Memory B cell (primary cell): ENCODE data around the gene RSBN1L.

ENCODE experiments used
- ATAC-seq: fragments of 150-1000 bp; cut with Tn5 transposase; 2 replicates; pipeline ENCODE4 v1.10.0; 2021; ENCODE audit warnings: low read depth, mild to moderate bottlenecking, moderate library complexity
- DNase-seq, 2 donors: peaks; one replicate each; pipeline ENCODE4 v3.0.0; 2022; ENCODE audit warnings: low spot score in 2 of 2
- H3K27ac Mint-ChIP-seq: one replicate; pipeline ENCODE4 v1.8.0; 2022; ENCODE audit warnings: mild to moderate bottlenecking, moderate library complexity, mixed read lengths
- H3K27me3 Mint-ChIP-seq: one replicate; pipeline ENCODE4 v1.8.0; 2022; ENCODE audit warnings: mixed read lengths
- H3K36me3 Mint-ChIP-seq: one replicate; pipeline ENCODE4 v1.8.0; 2022; ENCODE audit warnings: mild to moderate bottlenecking, mixed read lengths
- H3K4me1 Mint-ChIP-seq: one replicate; pipeline ENCODE4 v1.8.0; 2022; ENCODE audit warnings: mixed read lengths
- H3K4me3 Mint-ChIP-seq: one replicate; pipeline ENCODE4 v1.8.0; 2022; ENCODE audit warnings: mild to moderate bottlenecking, moderate library complexity, mixed read lengths
- H3K9me3 Mint-ChIP-seq: one replicate; pipeline ENCODE4 v1.8.0; 2022; ENCODE audit warnings: mixed read lengths

RSBN1L gene

DNA sequence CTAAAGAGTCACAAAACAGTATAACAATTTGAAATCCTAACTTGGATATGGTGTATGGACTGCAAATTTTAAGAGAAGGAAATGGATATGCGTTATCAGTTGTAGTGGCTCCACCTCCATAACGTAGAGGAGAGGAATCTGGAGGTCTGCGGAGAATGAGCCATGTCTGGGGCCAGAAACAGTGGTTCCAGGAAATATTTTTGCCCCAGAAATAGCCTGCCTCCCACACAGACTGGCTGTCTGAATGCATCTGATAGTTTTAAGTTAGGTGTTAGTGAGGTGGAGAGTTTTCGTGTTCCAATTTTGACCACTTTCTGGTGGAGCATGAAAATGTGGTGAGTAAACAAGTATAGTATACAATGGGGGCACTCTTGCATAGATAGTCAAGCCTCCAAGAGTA lies 103.9 kb downstream of the RSBN1L start:
- peaks cover 48% of the 10 kb centered on the region for H3K4me1 Mint-ChIP-seq
- no peaks in the 10 kb centered on the region for H3K27me3 Mint-ChIP-seq
- peaks cover 2% of the 10 kb centered on the region for H3K9me3 Mint-ChIP-seq
- no peak for ATAC-seq
- peak overlapping the region; percentile 77 for H3K27ac Mint-ChIP-seq
- DNase-seq: no peak
- H3K4me3 Mint-ChIP-seq: peak overlapping the region; percentile 89
- H3K36me3 Mint-ChIP-seq: peaks cover 4% of the 10 kb centered on the region

DNA sequence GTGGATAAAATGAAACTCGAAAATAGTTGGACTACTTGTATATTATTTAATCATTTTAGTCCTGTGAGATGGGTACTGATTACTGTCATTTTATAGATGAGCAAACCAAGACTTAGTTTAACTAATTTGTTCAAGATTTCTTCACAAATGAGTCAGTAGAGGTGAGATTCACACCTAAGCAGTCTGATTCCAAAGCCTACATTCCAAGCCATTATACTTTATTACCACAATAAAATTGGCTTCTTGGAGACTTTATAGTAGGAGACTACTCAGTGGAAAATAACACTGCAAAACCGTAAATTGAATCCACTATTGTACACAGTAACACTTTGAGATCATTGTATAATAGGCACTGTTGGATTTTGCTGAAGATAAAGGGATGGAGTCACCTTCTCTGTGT lies 104.5 kb downstream of the RSBN1L start:
- Mint-ChIP-seq H3K4me3 (peak overlapping the region; percentile 89), H3K27ac (peak overlapping the region; percentile 77), H3K27me3 (no peaks in the 10 kb centered on the region), H3K36me3 (peaks cover 7% of the 10 kb centered on the region), H3K9me3 (peaks cover 2% of the 10 kb centered on the region), H3K4me1 (peaks cover 50% of the 10 kb centered on the region)
- DNase-seq (no peak), ATAC-seq (no peak)

- H3K36me3 Mint-ChIP-seq: peaks cover 19% of the 10 kb centered on the region
Measured at GRCh38 chr7:77802557-77803405, 106.5 kb downstream of the RSBN1L start.

DNA sequence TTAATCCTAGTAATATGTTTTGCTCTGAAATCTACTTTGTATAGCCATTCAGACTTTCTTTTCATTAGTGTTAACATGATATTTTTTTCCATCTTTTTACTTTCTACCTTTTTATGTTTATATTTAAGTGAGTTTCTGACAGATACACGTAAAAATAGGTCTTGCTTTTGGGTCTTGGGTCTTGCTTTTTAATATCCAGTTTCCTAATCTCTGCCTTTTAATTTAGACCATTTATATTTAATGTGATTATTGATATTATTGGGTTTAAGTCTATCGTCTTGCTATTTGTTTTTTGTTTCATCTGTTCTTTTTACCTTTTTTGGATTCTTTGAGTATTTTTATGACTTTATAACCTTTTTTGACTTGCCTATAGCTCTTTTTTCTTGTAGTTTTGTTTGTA lies 110.2 kb downstream of the RSBN1L start:
- Mint-ChIP-seq H3K36me3 (peaks cover 31% of the 10 kb centered on the region), H3K9me3 (peaks cover 14% of the 10 kb centered on the region), H3K4me3 (no peak overlapping the region), H3K27ac (no peak overlapping the region), H3K4me1 (peaks cover 35% of the 10 kb centered on the region), H3K27me3 (no peaks in the 10 kb centered on the region)
- DNase-seq: no peak
- no peak for ATAC-seq

More at GRCh38 chr7:77802557-77803405, 106.5 kb downstream of the RSBN1L start:
- peaks cover 37% of the 10 kb centered on the region for H3K4me1 Mint-ChIP-seq
- H3K4me3 Mint-ChIP-seq: peak overlapping the region; percentile 63
- peak overlapping the region; percentile 77 for H3K27ac Mint-ChIP-seq
- no peak for DNase-seq
- H3K9me3 Mint-ChIP-seq: peaks cover 11% of the 10 kb centered on the region
- ATAC-seq: no peak
- H3K27me3 Mint-ChIP-seq: no peaks in the 10 kb centered on the region

DNA sequence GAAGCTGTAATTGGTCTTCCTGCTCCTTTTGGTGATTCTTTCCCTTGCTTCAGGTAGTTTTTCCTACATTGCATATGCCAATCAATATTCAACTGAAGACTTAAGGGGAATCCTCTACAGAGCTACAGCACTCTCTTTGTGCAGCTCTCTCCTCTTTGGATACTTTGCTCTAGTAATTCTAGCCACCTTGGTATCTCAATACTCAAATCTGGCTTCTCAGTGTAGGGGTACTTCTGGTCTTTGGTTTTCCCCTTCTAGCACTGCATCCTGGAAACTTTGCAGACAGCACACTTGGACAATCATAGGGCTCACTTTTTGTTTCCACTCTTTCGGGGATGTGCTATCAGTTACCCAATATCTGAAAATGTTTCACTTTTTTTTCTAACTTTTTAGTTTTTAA lies 112.3 kb downstream of the RSBN1L start:
- DNase-seq (no peak), ATAC-seq (no peak)
- peaks cover 31% of the 10 kb centered on the region for H3K36me3 Mint-ChIP-seq
- H3K9me3 Mint-ChIP-seq: peaks cover 14% of the 10 kb centered on the region
- H3K27ac Mint-ChIP-seq: no peak overlapping the region
- no peaks in the 10 kb centered on the region for H3K27me3 Mint-ChIP-seq
- no peak overlapping the region for H3K4me3 Mint-ChIP-seq
- H3K4me1 Mint-ChIP-seq: peaks cover 35% of the 10 kb centered on the region

- H3K4me3 Mint-ChIP-seq: no peak overlapping the region
- H3K4me1 Mint-ChIP-seq: peaks cover 33% of the 10 kb centered on the region
- no peak for ATAC-seq
- no peak for DNase-seq
- H3K9me3 Mint-ChIP-seq: peaks cover 13% of the 10 kb centered on the region
- peaks cover 23% of the 10 kb centered on the region for H3K36me3 Mint-ChIP-seq
- H3K27ac Mint-ChIP-seq: no peak overlapping the region
- no peaks in the 10 kb centered on the region for H3K27me3 Mint-ChIP-seq
Measured at GRCh38 chr7:77811516-77812289, 115.4 kb downstream of the RSBN1L start.

GRCh38 chr7:77812290-77812685 lies 116.0 kb downstream of the RSBN1L start:
- peaks cover 36% of the 10 kb centered on the region for H3K4me1 Mint-ChIP-seq
- no peaks in the 10 kb centered on the region for H3K27me3 Mint-ChIP-seq
- no peak overlapping the region for H3K4me3 Mint-ChIP-seq
- no peak for ATAC-seq
- DNase-seq: no peak
- peak overlapping the region; percentile 57 for H3K27ac Mint-ChIP-seq
- H3K36me3 Mint-ChIP-seq: peaks cover 26% of the 10 kb centered on the region
- peaks cover 16% of the 10 kb centered on the region for H3K9me3 Mint-ChIP-seq

DNA sequence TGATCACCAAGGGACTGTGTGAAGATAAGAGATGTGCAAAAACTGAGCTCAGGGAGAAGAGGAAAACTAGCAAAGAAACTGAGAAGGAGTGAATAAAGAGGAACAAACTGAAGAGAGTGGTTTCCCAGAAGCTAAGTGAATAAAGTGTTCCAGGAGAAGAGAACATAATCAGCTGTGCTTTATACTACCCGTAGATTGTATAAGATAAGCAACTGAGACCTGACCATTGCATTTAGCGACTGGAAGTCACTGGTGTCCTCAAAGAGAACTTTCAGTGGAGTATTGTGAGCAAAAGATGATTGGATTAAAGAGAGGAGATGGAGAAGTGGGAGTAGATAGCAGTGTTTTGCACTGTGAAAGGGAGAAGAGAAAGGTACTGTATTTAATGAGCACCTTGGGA lies 116.9 kb downstream of the RSBN1L start:
- Mint-ChIP-seq H3K27ac (peak overlapping the region; percentile 57), H3K36me3 (peaks cover 26% of the 10 kb centered on the region), H3K27me3 (no peaks in the 10 kb centered on the region), H3K9me3 (peaks cover 12% of the 10 kb centered on the region), H3K4me3 (peak overlapping the region; percentile 8), H3K4me1 (peaks cover 36% of the 10 kb centered on the region)
- DNase-seq: no peak
- peak; percentile 27 for ATAC-seq

- peak overlapping the region; percentile 23 for H3K27ac Mint-ChIP-seq
- peaks cover 52% of the 10 kb centered on the region for H3K36me3 Mint-ChIP-seq
- H3K4me1 Mint-ChIP-seq: peaks cover 34% of the 10 kb centered on the region
- DNase-seq (no peak), ATAC-seq (no peak)
- H3K9me3 Mint-ChIP-seq: peaks cover 32% of the 10 kb centered on the region
- H3K4me3 Mint-ChIP-seq: no peak overlapping the region
- no peaks in the 10 kb centered on the region for H3K27me3 Mint-ChIP-seq
Measured at GRCh38 chr7:77819021-77819420, 122.8 kb downstream of the RSBN1L start.

- Mint-ChIP-seq H3K27me3 (no peaks in the 10 kb centered on the region), H3K4me3 (peak overlapping the region; percentile 24), H3K27ac (peak overlapping the region; percentile 87), H3K4me1 (peaks cover 35% of the 10 kb centered on the region), H3K36me3 (peaks cover 56% of the 10 kb centered on the region), H3K9me3 (peaks cover 36% of the 10 kb centered on the region)
- DNase-seq: no peak
- ATAC-seq: no peak
Measured at GRCh38 chr7:77820967-77821366, 124.7 kb downstream of the RSBN1L start.

GRCh38 chr7:77822269-77822668 lies 126.0 kb downstream of the RSBN1L start:
- peaks cover 36% of the 10 kb centered on the region for H3K4me1 Mint-ChIP-seq
- H3K27me3 Mint-ChIP-seq: no peaks in the 10 kb centered on the region
- H3K4me3 Mint-ChIP-seq: peak overlapping the region; percentile 49
- peaks cover 33% of the 10 kb centered on the region for H3K9me3 Mint-ChIP-seq
- no peak overlapping the region for H3K27ac Mint-ChIP-seq
- peaks cover 50% of the 10 kb centered on the region for H3K36me3 Mint-ChIP-seq
- ATAC-seq (no peak), DNase-seq (no peak)

DNA sequence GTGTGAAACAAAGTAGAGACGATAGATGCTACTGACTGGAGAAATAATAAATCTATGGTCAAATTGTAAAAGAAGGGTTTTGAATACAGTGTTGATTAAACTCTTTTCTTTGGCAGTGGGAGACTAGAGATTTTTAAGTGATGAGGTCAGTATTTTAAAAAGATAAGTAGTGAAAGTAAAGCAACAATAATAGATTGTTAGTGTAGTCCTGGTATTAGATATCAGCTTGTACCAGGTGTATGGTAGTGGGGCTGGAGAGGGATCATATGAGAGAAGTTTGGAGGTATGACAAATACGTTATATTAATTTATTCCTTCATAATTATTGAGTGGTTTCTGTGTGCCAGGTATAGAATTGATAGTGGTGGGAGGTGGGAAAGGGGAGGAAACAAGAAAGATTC lies 127.5 kb downstream of the RSBN1L start:
- Mint-ChIP-seq H3K9me3 (peaks cover 30% of the 10 kb centered on the region), H3K4me3 (peak overlapping the region; percentile 70), H3K4me1 (peaks cover 36% of the 10 kb centered on the region), H3K27me3 (no peaks in the 10 kb centered on the region), H3K36me3 (peaks cover 39% of the 10 kb centered on the region), H3K27ac (peak overlapping the region; percentile 90)
- ATAC-seq: peak; percentile 31
- DNase-seq: no peak

GRCh38 chr7:77824636-77825035 lies 128.4 kb downstream of the RSBN1L start:
- peaks cover 30% of the 10 kb centered on the region for H3K4me1 Mint-ChIP-seq
- no peak overlapping the region for H3K4me3 Mint-ChIP-seq
- H3K9me3 Mint-ChIP-seq: peaks cover 23% of the 10 kb centered on the region
- H3K27me3 Mint-ChIP-seq: no peaks in the 10 kb centered on the region
- H3K27ac Mint-ChIP-seq: peak overlapping the region; percentile 90
- DNase-seq (no peak), ATAC-seq (no peak)
- H3K36me3 Mint-ChIP-seq: peaks cover 32% of the 10 kb centered on the region

DNA sequence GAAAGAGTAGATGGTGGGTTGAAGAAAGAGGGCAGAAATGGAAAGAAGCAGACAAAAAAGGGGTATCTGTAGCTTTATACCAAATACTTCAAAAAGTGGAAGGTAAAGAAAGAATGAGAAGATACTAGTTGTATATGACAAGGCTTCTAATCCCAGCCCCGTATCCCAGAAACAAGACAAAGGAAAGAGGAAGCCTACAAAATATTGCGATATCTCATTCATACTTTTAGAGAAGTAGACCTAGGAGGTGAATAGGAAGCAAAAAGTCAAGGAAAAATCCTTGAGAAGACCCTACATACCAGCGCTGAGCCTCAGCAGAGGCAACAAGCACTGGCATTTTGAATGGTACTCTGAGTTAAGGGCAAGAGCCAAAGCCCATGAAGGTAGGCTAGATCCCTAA lies 128.9 kb downstream of the RSBN1L start:
- H3K4me3 Mint-ChIP-seq: no peak overlapping the region
- peaks cover 21% of the 10 kb centered on the region for H3K9me3 Mint-ChIP-seq
- peaks cover 32% of the 10 kb centered on the region for H3K4me1 Mint-ChIP-seq
- H3K36me3 Mint-ChIP-seq: peaks cover 27% of the 10 kb centered on the region
- no peaks in the 10 kb centered on the region for H3K27me3 Mint-ChIP-seq
- DNase-seq (no peak), ATAC-seq (no peak)
- peak overlapping the region; percentile 90 for H3K27ac Mint-ChIP-seq
